Esophagus muscularis mucosa (tissue), 4 donors: Measurements from ENCODE around the gene SPDYE17. TPM values are rescaled to one million over a fixed set of nuclear protein-coding genes. Genes with fewer than 3 reads are reported as not detected.
A peak's percentile ranks its signal among the peaks of the same experiment; 100 is the strongest.
"Not testable (repeated sequence)": the region's sequence is repeated elsewhere in the genome, so short reads cannot be mapped to it uniquely, and the experiment has no call there.

Experiments used
- DNase-seq: peaks from one replicate; pipeline ENCODE4 v3.0.0-alpha.2; 2017; ENCODE audit errors: extremely low spot score
- H3K27ac ChIP-seq, 4 donors: fragments of 200-600 bp; sonication (generic); replicated peaks in 1 of 4; 1 replicate in 3 of 4; 2 replicates in 1 of 4; pipeline ENCODE4 v1.5.1; 2016 to 2019; ENCODE audit warnings: mild to moderate bottlenecking in 1 of 4
- H3K27me3 ChIP-seq, 4 donors: fragments of 200-600 bp; sonication (generic); one replicate each; pipeline versions ENCODE4 v1.5.1 to v1.6.0; 2016 to 2019
- H3K36me3 ChIP-seq, 4 donors: fragments of 200-600 bp; sonication (generic); one replicate each; pipeline ENCODE4 v1.5.1; 2016 to 2019
- H3K4me1 ChIP-seq, 4 donors: fragments of 200-600 bp; sonication (generic); one replicate each; pipeline ENCODE4 v1.5.1; 2016 to 2019
- H3K4me3 ChIP-seq, 4 donors: fragments of 200-600 bp; sonication (generic); 1 replicate in 2 of 4; 2 replicates in 2 of 4; pipeline ENCODE4 v1.5.1; 2016 to 2019; ENCODE audit warnings: mild to moderate bottlenecking in 4 of 4, moderate library complexity in 1 of 4
- H3K9me3 ChIP-seq, 4 donors: fragments of 200-600 bp; sonication (generic); 1 replicate in 3 of 4; 2 replicates in 1 of 4; pipeline ENCODE4 v1.5.1; 2016 to 2019
- CTCF ChIP-seq, 3 experiments: fragments of 200-600 bp in 2 of 3; fragments of 450-650 bp in 1 of 3; sonication (generic) in 2 of 3; IDR thresholded peaks; one replicate each; pipeline ENCODE4 v1.5.1; 2017 to 2019; ENCODE audit warnings: antibody characterized with exemption in 3 of 3, mild to moderate bottlenecking in 2 of 3, moderate library complexity in 1 of 3
- EP300 ChIP-seq: sonication (generic); formaldehyde crosslinking; IDR thresholded peaks from one replicate; pipeline ENCODE4 v1.6.1; 2017; ENCODE audit warnings: antibody characterized with exemption
- POLR2A ChIP-seq: fragments of 450-650 bp; IDR thresholded peaks from one replicate; pipeline ENCODE4 v1.6.1; 2017; ENCODE audit warnings: antibody characterized with exemption, moderate library complexity, mild to moderate bottlenecking, low read depth
- POLR2AphosphoS5 ChIP-seq, 2 donors: sonication (generic); formaldehyde crosslinking; IDR thresholded peaks; one replicate each; pipeline ENCODE4 v1.6.1; 2017; ENCODE audit warnings: antibody characterized with exemption in 2 of 2
- WGBS: methylation state at CpG from one replicate; pipeline ENCODE4 v1.1.5; 2018; 5-methylcytosine and 5-hydroxymethylcytosine counted together
- intact Hi-C: fragments of 100-400 bp; cut with DNase I; formaldehyde crosslinking; loops from one replicate; pipeline ENCODE4 v1.15.1; 2023
- total RNA-seq, 4 donors: library from RNA; depleted of rRNA; stranded (reverse); fragments of >200 nt; gene quantifications; one replicate each; pipeline versions ENCODE4 v1.1.0 to v1.2.1, GENCODE V29; 2016

SPDYE17 gene
- total RNA-seq, 4 donors from 2014 or later: not detected

DNA sequence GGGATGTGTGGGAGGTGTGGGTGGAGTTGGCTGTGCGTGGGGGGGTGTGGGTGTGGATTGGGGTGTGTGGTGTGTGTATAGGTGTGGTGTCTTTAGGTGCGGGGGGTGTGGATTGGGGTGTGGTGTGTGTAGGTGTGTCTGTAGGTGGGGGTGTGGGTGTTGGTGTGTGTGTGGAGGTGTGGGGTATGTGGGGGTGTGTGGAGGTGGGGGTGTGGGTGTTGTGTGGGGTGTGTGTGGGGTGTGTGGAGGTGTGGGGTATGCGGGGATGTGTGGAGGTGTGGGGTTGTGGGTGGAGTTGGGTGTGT, 33.9 kb downstream of the SPDYE17 start:
- no peaks in the 10 kb centered on the region for H3K9me3 ChIP-seq
- no peak for TF ChIP-seq EP300
- WGBS: 81% methylated on average over 3 of the region's 3 CpGs
- no peak overlapping the region for H3K4me3 ChIP-seq
- intact Hi-C loops: loop anchor here (10.0 kb wide), 1 partner anchor 493 kb away; no protein-coding TSS in a partner anchor
- DNase-seq: peak; percentile 64
- H3K36me3 ChIP-seq: peaks cover 0 to 20% (median 11%) of the 10 kb centered on the region in 4 donors
- H3K4me1 ChIP-seq: no peaks in the 10 kb centered on the region
- H3K27ac ChIP-seq: no peak overlapping the region
- H3K27me3 ChIP-seq: no peaks in the 10 kb centered on the region

- H3K9me3 ChIP-seq: no peaks in the 10 kb centered on the region
- H3K27me3 ChIP-seq: no peaks in the 10 kb centered on the region
- intact Hi-C loops: loop anchor here (10.0 kb wide), 1 partner anchor 493 kb away; no protein-coding TSS in a partner anchor
- no peaks in the 10 kb centered on the region for H3K4me1 ChIP-seq
- no peak overlapping the region for H3K4me3 ChIP-seq
- 74% methylated on average over 5 of the region's 5 CpGs for WGBS
- DNase-seq: peak; percentile 92
- no peak overlapping the region for H3K27ac ChIP-seq
- TF ChIP-seq POLR2A (no peak), POLR2AphosphoS5 (IDR thresholded peaks at IDR 0.05) (no peak), CTCF (IDR thresholded peaks at IDR 0.05) (no peak), EP300 (no peak)
- H3K36me3 ChIP-seq: peaks cover 0 to 15% (median 9%) of the 10 kb centered on the region in 4 donors
Measured at GRCh38 chr7:76997381-76998284, 34.5 kb downstream of the SPDYE17 start.

DNA sequence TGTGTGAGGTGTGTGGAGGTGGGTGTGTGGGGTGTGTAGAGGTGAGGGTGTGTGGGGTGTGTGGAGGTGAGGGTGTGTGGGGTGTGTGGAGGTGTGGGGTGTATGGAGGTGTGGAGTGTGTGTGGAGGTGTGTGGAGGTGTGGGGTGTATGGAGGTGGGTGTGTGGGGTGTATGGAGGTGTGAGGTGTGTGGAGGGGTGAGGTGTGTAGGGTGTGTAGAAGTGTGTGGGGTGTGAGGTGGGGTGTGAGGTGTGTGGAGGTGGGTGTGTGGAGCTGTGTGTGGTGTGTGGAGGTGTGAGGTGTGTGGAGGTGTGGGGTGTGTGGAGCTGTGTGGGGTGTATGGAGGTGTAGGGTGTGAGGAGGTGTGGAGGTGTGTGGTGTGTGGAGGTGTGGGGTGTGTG, 35.2 kb downstream of the SPDYE17 start:
- intact Hi-C loops: loop anchor here (10.0 kb wide), 1 partner anchor 492 kb away; no protein-coding TSS in a partner anchor

DNA sequence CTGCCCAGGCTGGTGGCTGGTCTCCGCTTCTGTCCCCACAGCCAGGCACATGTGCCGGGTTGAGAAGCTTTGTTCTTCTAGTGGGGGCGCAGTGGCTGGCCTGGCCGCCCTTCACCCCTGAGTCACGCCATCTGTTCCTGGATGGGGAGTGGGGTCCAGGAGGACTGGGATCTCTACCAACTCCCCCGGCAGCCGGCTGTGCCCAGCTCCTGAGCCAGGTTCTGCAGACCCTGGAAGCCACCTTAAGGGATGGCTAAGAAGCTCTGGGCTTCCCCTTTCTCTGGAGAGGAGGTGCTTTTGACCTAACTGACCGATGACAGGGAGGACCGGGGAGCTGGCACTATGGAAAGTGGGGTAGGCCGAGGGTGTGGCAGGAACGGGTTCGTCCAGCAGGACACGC, 37.9 kb downstream of the SPDYE17 start:
- intact Hi-C loops: loop anchor here (10.0 kb wide), 1 partner anchor 489 kb away; no protein-coding TSS in a partner anchor
- H3K27me3 ChIP-seq, DNase-seq, H3K27ac ChIP-seq, H3K4me3 ChIP-seq, H3K4me1 ChIP-seq, H3K9me3 ChIP-seq: not testable (repeated sequence)
- WGBS: no CpG with 5 or more reads among the region's 13 CpGs
- peaks cover 0 to 16% (median 4%) of the 10 kb centered on the region in 4 donors for H3K36me3 ChIP-seq

More for the DNA sequence above, 35.2 kb downstream of the SPDYE17 start:
- H3K36me3 ChIP-seq, DNase-seq, H3K4me3 ChIP-seq, H3K9me3 ChIP-seq, H3K4me1 ChIP-seq, H3K27me3 ChIP-seq, H3K27ac ChIP-seq: not testable (repeated sequence)

- H3K27ac ChIP-seq, H3K4me3 ChIP-seq, H3K9me3 ChIP-seq, H3K4me1 ChIP-seq, H3K27me3 ChIP-seq: not testable (repeated sequence)
- peak; percentile 62 for DNase-seq
- intact Hi-C loops: loop anchor here (10.0 kb wide), 1 partner anchor 489 kb away; no protein-coding TSS in a partner anchor
- H3K36me3 ChIP-seq: peaks cover 0 to 16% (median 4%) of the 10 kb centered on the region in 4 donors
- WGBS: 91% methylated on average over 19 of the region's 19 CpGs
Measured at GRCh38 chr7:76993831-76994230, 38.3 kb downstream of the SPDYE17 start.

DNA sequence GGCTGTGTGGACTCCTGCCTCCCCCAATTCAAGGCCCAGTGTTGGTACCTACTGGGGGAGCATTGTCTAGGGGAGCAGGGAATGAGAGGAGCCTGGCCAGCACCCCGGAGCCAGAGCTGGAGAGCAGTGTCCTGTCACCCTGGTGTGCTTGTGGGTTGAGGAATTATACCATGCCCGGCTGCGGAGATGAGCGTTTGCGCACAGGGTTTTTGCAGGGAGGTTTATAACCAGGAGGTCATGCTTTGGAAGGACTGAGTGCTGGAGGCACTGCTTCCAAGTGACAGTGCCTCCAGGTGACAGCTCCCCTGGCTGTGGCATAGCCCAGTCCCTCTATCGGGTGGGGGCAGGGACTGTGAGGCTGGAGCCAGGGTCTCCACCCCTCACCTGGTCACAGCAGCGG, 39.3 kb downstream of the SPDYE17 start:
- not testable (repeated sequence) for H3K27ac ChIP-seq, DNase-seq, H3K27me3 ChIP-seq, H3K9me3 ChIP-seq, H3K4me1 ChIP-seq, H3K4me3 ChIP-seq
- intact Hi-C loops: loop anchor here (10.0 kb wide), 1 partner anchor 488 kb away; no protein-coding TSS in a partner anchor
- no CpG with 5 or more reads among the region's 7 CpGs for WGBS
- H3K36me3 ChIP-seq: peaks cover 0 to 16% (median 4%) of the 10 kb centered on the region in 4 donors

DNA sequence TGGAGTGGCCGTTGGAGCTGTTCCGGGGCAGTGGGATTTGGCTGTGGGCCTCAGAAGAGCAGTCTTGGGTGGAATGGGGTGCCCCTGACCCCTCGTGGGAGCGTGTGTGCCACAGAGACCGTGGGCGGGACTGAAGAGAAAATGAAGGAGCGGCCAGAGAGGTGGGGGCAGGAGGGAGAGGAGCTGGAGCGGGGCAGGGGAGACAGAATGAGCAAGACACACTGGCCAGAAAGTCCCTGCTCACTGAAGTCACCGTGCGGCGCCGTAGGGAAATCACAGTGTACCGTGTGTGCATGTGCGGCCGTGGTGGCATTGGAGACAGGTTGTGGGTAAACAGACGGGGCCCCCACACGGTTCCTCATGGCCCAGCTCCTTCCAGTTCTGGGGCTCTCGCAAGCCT, 40.0 kb downstream of the SPDYE17 start:
- not testable (repeated sequence) for H3K27me3 ChIP-seq, H3K4me1 ChIP-seq, H3K4me3 ChIP-seq, H3K9me3 ChIP-seq, H3K27ac ChIP-seq, DNase-seq
- intact Hi-C loops: loop anchor here (10.0 kb wide), 1 partner anchor 487 kb away; no protein-coding TSS in a partner anchor
- WGBS: 76% methylated on average over 9 of the region's 18 CpGs
- peaks cover 0 to 16% (median 4%) of the 10 kb centered on the region in 4 donors for H3K36me3 ChIP-seq

DNA sequence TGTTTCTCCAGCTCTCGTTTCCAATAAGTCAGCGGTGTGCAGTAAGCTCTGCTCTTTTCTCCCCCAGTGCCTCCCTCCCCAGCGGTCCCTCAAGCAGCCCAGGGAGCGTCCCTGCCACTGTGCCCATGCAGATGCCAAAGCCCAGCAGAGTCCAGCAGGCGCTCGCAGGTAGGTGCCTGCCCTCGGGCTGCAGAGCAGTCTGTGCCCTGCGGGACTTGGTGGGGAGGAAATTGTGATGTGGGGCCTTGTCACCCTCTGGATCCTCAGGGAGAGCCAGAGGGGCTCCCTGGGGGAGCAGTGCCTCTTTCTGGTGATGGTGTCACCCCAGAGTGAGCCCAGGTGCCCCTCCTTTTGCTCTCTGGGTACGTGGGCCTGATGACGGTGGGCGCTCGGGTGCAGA, 42.0 kb downstream of the SPDYE17 start:
- not testable (repeated sequence) for DNase-seq
- 100% methylated on average over 3 of the region's 12 CpGs for WGBS
- intact Hi-C loops: loop anchor here (10.0 kb wide), 1 partner anchor 485 kb away; no protein-coding TSS in a partner anchor

DNA sequence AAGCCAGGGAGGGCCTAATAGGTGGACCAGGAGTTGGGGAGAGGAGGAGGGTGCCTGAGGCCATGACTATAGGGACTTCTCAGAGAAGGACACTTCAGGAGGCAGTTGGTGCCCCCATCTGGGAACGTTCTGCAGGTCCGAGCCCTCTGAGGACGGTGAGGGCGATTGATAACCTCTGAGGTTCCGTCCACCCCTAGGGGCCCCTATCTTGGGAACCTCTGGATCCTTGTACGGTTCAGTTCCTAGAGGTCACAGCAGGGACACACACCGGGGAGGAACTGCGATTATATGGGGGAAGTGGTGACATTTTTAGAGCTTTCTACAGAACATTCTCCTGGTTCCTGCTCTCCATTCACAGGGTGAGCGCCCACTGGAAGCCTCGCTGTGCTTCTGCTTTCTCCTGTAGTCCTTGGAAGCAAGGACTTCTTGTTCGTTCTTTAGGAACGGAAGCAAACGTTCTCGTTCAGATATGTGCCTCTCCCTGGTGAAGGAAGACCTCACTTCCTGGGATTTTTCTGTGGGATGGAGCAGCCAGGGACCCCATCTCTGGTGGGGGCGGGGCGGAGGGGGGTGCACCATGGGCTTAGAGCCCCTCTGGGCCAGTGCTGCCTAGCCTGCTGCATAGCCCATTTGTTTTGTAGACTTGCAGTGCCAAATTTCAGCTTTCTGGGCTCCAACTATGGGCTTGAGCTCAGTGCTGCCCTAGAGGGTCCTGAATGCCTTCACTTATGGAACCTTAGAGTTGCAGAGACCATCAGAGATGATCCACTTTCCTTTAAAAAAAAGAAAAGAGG, 46.0 kb downstream of the SPDYE17 start:
- peaks cover 0 to 14% (median 5%) of the 10 kb centered on the region in 4 donors for H3K36me3 ChIP-seq
- H3K4me3 ChIP-seq, intact Hi-C loops, DNase-seq, H3K27ac ChIP-seq, H3K4me1 ChIP-seq, H3K9me3 ChIP-seq, H3K27me3 ChIP-seq: not testable (repeated sequence)
- WGBS: 84% methylated on average over 8 of the region's 16 CpGs

More for the DNA sequence above, 42.0 kb downstream of the SPDYE17 start:
- H3K4me3 ChIP-seq, H3K4me1 ChIP-seq, H3K27ac ChIP-seq, H3K9me3 ChIP-seq, H3K27me3 ChIP-seq: not testable (repeated sequence)
- peaks cover 0 to 16% (median 4%) of the 10 kb centered on the region in 4 donors for H3K36me3 ChIP-seq

- H3K4me1 ChIP-seq, H3K27ac ChIP-seq, DNase-seq, H3K27me3 ChIP-seq, intact Hi-C loops, H3K4me3 ChIP-seq, H3K9me3 ChIP-seq: not testable (repeated sequence)
- peaks cover 2 to 23% (median 12%) of the 10 kb centered on the region in 4 donors for H3K36me3 ChIP-seq
- WGBS: no CpG with 5 or more reads among the region's 5 CpGs
Measured at GRCh38 chr7:76984784-76985136, 47.4 kb downstream of the SPDYE17 start.
